Measurements from ENCODE around the gene GALNT9.

Gene GALNT9

DNA sequence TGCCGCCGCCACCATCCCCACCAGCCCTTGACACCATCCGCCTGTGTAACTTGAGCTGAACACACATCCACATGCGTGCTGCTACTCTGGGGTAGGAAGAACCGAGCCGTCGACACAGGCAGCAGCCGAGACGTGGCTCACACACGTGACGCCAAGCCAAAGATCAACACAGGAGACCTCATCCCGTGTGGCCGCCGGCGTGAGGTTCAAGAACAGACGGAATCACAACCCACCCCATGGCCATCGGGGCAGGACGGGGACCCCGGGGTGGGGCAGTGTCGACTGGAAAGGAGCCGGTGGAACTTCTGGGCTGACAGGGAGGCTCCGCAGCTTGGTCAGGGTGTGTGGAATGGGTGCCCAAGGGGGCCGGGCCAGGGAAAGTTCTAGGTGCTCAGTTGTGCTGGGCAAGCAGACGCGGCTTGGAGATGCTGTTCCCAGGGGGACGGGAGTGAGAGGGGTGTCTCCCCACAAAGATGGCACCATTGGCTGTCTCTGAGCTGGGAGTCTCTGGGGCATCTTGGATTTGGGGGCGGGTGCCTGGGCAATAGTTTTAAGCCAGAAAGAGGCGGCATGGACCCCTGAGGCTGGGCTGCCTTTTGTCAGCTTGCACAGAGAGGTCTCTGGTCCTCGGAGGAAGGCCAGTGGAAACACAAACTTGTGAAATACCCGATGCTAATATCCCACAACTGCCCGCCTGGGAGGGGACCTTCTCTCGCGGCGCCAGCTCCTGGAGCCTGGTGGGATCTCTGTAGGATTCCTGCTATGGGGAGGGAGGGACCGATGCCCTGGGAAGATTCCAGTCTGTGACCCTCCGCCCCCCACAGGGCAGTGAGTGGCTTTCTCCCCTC is 41.8 kb downstream of the GALNT9 start:
- no peaks in the 10 kb centered on the region for H3K4me1 ChIP-seq (ENCODE audit: insufficient read depth, low read length)
- peaks cover 12% of the 10 kb centered on the region for H3K9me3 ChIP-seq (ENCODE audit: insufficient read depth, low read length, severe bottlenecking)
- no peak overlapping the region for H3K4me2 ChIP-seq (ENCODE audit: insufficient read depth, low read length)
- H4K20me1 ChIP-seq (ENCODE audit: insufficient read depth, low read length) = no peaks in the 10 kb centered on the region
- no peaks in the 10 kb centered on the region for H3K27me3 ChIP-seq (ENCODE audit: insufficient read depth, low read length, poor library complexity)
- TF ChIP-seq EZH2 (IDR thresholded peaks at IDR 0.05; ENCODE audit: borderline replicate concordance, low read depth, low read length, severe bottlenecking) = no peak
- TF ChIP-seq, protein P1, sequence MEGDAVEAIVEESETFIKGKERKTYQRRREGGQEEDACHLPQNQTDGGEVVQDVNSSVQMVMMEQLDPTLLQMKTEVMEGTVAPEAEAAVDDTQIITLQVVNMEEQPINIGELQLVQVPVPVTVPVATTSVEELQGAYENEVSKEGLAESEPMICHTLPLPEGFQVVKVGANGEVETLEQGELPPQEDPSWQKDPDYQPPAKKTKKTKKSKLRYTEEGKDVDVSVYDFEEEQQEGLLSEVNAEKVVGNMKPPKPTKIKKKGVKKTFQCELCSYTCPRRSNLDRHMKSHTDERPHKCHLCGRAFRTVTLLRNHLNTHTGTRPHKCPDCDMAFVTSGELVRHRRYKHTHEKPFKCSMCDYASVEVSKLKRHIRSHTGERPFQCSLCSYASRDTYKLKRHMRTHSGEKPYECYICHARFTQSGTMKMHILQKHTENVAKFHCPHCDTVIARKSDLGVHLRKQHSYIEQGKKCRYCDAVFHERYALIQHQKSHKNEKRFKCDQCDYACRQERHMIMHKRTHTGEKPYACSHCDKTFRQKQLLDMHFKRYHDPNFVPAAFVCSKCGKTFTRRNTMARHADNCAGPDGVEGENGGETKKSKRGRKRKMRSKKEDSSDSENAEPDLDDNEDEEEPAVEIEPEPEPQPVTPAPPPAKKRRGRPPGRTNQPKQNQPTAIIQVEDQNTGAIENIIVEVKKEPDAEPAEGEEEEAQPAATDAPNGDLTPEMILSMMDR (IDR thresholded peaks at IDR 0.05; ENCODE audit: borderline replicate concordance, extremely low read depth, low read length, poor library complexity, severe bottlenecking) = no peak
- H3K79me2 ChIP-seq (ENCODE audit: insufficient read depth, low read length) = no peaks in the 10 kb centered on the region
- no peak overlapping the region for H2AFZ ChIP-seq (ENCODE audit: low read depth, low read length)
- DNase-seq (no peak), ATAC-seq (ENCODE audit: insufficient read depth, low read depth) (no peak)
- H3K4me3 ChIP-seq (ENCODE audit: low read depth in 1 of 2, low read length in 2 of 2) = no peak overlapping the region
- no peak overlapping the region for H3K27ac ChIP-seq (ENCODE audit: low read length)
- H3K36me3 ChIP-seq (ENCODE audit: insufficient read depth, low read length) = no peaks in the 10 kb centered on the region
- no peak overlapping the region for H3K9ac ChIP-seq (ENCODE audit: low read depth, low read length)

DNA sequence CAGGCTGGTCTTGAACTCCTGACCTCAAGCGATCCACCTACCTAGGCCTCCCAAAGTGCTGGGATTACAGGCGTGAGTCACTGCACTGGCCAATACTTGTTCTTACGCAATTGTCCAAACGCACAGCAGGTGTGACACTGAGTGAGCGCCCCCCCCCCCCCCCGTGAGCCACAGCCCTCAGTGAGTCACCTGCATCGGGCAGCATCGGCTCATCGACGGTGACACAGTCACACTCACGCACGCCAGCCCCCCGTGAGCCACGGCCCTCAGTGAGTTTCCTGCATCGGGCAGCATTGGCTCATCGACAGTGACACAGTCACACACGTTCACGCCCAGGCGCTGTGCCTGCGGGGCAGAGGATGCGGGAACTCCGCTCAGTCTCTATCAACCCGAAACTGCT is 42.5 kb downstream of the GALNT9 start:
- TF ChIP-seq EZH2 (IDR thresholded peaks at IDR 0.05; ENCODE audit: borderline replicate concordance, low read depth, low read length, severe bottlenecking) = no peak
- TF ChIP-seq, protein P1 (IDR thresholded peaks at IDR 0.05; ENCODE audit: borderline replicate concordance, extremely low read depth, low read length, poor library complexity, severe bottlenecking) = no peak
- no peak for ATAC-seq (ENCODE audit: insufficient read depth, low read depth)
- H3K4me3 ChIP-seq (ENCODE audit: low read depth in 1 of 2, low read length in 2 of 2) = no peak overlapping the region
- H4K20me1 ChIP-seq (ENCODE audit: insufficient read depth, low read length) = no peaks in the 10 kb centered on the region
- H3K9me3 ChIP-seq (ENCODE audit: insufficient read depth, low read length, severe bottlenecking) = peaks cover 10% of the 10 kb centered on the region
- H3K27ac ChIP-seq (ENCODE audit: low read length) = no peak overlapping the region
- H3K9ac ChIP-seq (ENCODE audit: low read depth, low read length) = no peak overlapping the region
- no peaks in the 10 kb centered on the region for H3K36me3 ChIP-seq (ENCODE audit: insufficient read depth, low read length)
- DNase-seq = no peak
- H3K4me2 ChIP-seq (ENCODE audit: insufficient read depth, low read length) = no peak overlapping the region
- H3K4me1 ChIP-seq (ENCODE audit: insufficient read depth, low read length) = no peaks in the 10 kb centered on the region
- no peaks in the 10 kb centered on the region for H3K79me2 ChIP-seq (ENCODE audit: insufficient read depth, low read length)
- H2AFZ ChIP-seq (ENCODE audit: low read depth, low read length) = no peak overlapping the region
- no peaks in the 10 kb centered on the region for H3K27me3 ChIP-seq (ENCODE audit: insufficient read depth, low read length, poor library complexity)

DNA sequence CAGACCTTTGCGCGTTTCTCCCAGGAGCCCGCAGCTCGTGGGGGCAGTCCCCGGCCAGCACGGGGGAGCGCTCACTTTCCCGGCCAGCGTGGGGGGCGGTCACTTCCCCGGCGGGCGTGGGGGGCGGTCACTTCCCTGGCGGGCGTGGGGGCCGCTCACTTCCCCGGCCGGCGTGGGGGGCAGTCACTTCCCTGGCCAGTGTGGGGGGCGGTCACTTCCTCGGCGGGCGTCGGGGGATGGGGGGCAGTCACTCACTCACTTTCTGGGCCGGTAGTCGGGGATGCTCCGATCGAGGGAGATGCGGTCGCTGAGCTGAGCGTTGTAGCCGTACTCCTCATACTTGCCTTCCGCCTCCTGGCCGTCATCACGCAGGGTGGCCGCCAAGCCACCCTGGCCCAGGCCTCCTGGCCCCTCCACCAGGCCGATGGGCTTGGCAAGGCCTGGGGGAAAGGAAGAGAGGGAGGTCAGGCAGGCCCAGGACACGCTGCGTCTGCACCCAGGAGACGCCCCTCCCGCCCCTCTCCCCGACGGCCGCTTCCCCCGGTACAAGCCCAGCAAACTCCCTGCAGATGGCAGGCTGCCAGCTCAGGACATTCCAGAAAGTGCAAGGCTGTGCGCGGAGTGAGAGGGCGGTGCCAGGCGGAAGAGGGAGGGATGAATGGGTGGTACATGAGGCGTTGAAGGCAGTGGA is 43.3 kb downstream of the GALNT9 start:
- Histone ChIP-seq H3K27ac (ENCODE audit: low read length) (no peak overlapping the region), H3K4me1 (ENCODE audit: insufficient read depth, low read length) (no peaks in the 10 kb centered on the region), H3K79me2 (ENCODE audit: insufficient read depth, low read length) (no peaks in the 10 kb centered on the region), H3K4me3 (ENCODE audit: low read depth in 1 of 2, low read length in 2 of 2) (no peak overlapping the region), H3K36me3 (ENCODE audit: insufficient read depth, low read length) (no peaks in the 10 kb centered on the region), H3K4me2 (ENCODE audit: insufficient read depth, low read length) (no peak overlapping the region), H2AFZ (ENCODE audit: low read depth, low read length) (no peak overlapping the region), H3K9me3 (ENCODE audit: insufficient read depth, low read length, severe bottlenecking) (peaks cover 3% of the 10 kb centered on the region), H4K20me1 (ENCODE audit: insufficient read depth, low read length) (no peaks in the 10 kb centered on the region), H3K27me3 (ENCODE audit: insufficient read depth, low read length, poor library complexity) (no peaks in the 10 kb centered on the region), H3K9ac (ENCODE audit: low read depth, low read length) (no peak overlapping the region)
- DNase-seq = no peak
- TF ChIP-seq, protein P1 (IDR thresholded peaks at IDR 0.05; ENCODE audit: borderline replicate concordance, extremely low read depth, low read length, poor library complexity, severe bottlenecking) = no peak
- TF ChIP-seq EZH2 (IDR thresholded peaks at IDR 0.05; ENCODE audit: borderline replicate concordance, low read depth, low read length, severe bottlenecking) = no peak
- ATAC-seq (ENCODE audit: insufficient read depth, low read depth) = no peak

Measured in DND-41 (cell line).